HAP-1 (cell line): ENCODE measurements around the gene SMC1B.

Experiments used
- DNase-seq, 2 experiments: peaks; one replicate each; pipeline ENCODE4 v3.0.0-alpha.2; 2016 to 2020; ENCODE audit warnings: low spot score in 2 of 2
- H3K27me3 ChIP-seq: fragments of 250-450 bp; sonication (Bioruptor Pico); 2 replicates; pipeline ENCODE4 v1.5.1; 2020; ENCODE audit warnings: low read depth, mild to moderate bottlenecking, moderate library complexity
- H3K36me3 ChIP-seq: fragments of 250-450 bp; sonication (Bioruptor Pico); replicated peaks from 2 replicates; pipeline ENCODE4 v1.5.1; 2020; ENCODE audit warnings: mild to moderate bottlenecking
- H3K4me1 ChIP-seq: fragments of 250-450 bp; sonication (Bioruptor Pico); 2 replicates; pipeline ENCODE4 v1.5.1; 2020; ENCODE audit warnings: mild to moderate bottlenecking
- H3K4me3 ChIP-seq: fragments of 250-450 bp; sonication (Bioruptor Pico); 2 replicates; pipeline ENCODE4 v1.5.1; 2020; ENCODE audit warnings: mild to moderate bottlenecking, moderate library complexity
- H3K9me3 ChIP-seq: fragments of 250-450 bp; sonication (Bioruptor Pico); 2 replicates; pipeline ENCODE4 v1.5.1; 2020; ENCODE audit warnings: mild to moderate bottlenecking, moderate library complexity
- in situ Hi-C: fragments of 300-500 bp; cut with MboI; formaldehyde crosslinking; loops from 3 replicates; pipeline ENCODE4 v1.14.3; 2020; ENCODE audit warnings: low sequenced_read_pairs, inconsistent platforms, mixed read lengths

Gene SMC1B

DNA sequence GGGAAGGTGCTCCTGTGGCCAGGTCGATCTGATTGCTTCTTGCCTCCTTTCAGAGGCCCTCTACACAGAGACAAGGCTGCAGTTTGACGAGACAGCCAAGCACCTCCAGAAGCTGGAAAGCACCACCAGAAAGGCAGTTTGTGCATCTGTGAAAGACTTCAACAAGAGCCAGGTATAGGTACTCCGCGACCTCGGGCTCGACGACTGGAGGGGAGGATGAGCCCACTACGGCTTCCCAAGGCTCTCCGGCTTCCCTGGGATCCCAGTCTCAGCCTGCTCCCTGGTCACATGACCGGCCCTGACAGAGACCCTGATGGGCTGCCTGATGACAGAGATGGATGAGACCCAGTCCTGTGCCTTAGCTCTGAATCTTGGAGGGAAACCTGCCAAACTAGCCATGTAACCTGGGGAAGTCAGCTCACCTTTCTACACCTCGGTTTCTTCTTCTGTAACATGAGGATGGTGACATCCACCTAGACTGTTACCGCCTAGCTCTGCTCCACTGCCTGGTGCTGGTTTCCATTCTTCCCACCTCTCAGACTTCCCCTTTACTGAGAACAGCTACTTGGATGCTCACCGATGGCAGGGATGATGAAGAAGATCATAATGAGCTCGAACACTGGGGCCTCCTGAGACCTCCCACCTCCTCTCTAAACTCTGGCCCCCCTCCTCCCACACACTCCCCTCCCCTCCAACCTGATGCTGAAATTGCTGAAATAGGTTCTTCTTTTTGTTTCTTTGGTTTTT, 9.0 kb upstream of the SMC1B start:
- Histone ChIP-seq H3K4me1 (no peaks in the 10 kb centered on the region), H3K27me3 (no peaks in the 10 kb centered on the region), H3K36me3 (no peaks in the 10 kb centered on the region), H3K4me3 (no peak overlapping the region), H3K9me3 (no peaks in the 10 kb centered on the region)
- no peak for DNase-seq
- in situ Hi-C loops = no loop called here

GRCh38 chr22:45421349-45422055, 8.1 kb upstream of the SMC1B start:
- no peaks in the 10 kb centered on the region for H3K36me3 ChIP-seq
- H3K4me1 ChIP-seq = no peaks in the 10 kb centered on the region
- no peak for DNase-seq
- H3K4me3 ChIP-seq = no peak overlapping the region
- in situ Hi-C loops = no loop called here
- no peaks in the 10 kb centered on the region for H3K27me3 ChIP-seq
- no peaks in the 10 kb centered on the region for H3K9me3 ChIP-seq

DNA sequence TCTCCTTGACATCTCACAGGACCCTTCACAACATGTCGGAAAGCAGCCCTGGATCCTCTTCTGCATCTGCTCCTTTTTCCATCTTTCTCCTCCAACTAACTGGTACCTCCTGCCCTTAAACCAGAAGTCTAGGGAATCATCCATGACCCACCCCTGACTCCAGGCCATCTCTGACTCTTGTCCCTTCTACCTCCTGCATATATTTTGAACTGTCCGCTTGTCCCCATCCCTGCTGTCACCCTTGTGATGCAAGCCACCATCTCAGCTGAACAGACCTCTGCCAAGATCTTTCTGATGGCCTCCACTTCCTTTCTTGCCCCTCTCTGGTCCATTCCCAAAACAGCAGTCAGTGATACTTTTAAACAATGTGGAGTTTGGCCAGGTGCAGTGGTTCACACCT, 7.1 kb upstream of the SMC1B start:
- Histone ChIP-seq H3K4me3 (no peak overlapping the region), H3K27me3 (no peaks in the 10 kb centered on the region), H3K36me3 (no peaks in the 10 kb centered on the region), H3K9me3 (no peaks in the 10 kb centered on the region), H3K4me1 (no peaks in the 10 kb centered on the region)
- in situ Hi-C loops = no loop called here
- no peak for DNase-seq

GRCh38 chr22:45420011-45420410, 6.6 kb upstream of the SMC1B start:
- no peak overlapping the region for H3K4me3 ChIP-seq
- no peaks in the 10 kb centered on the region for H3K4me1 ChIP-seq
- DNase-seq = no peak
- no peaks in the 10 kb centered on the region for H3K9me3 ChIP-seq
- no peaks in the 10 kb centered on the region for H3K36me3 ChIP-seq
- in situ Hi-C loops = no loop called here
- no peaks in the 10 kb centered on the region for H3K27me3 ChIP-seq

GRCh38 chr22:45418770-45419138, 5.4 kb upstream of the SMC1B start:
- no peaks in the 10 kb centered on the region for H3K27me3 ChIP-seq
- in situ Hi-C loops = no loop called here
- H3K36me3 ChIP-seq = no peaks in the 10 kb centered on the region
- no peaks in the 10 kb centered on the region for H3K9me3 ChIP-seq
- DNase-seq = no peak
- no peak overlapping the region for H3K4me3 ChIP-seq
- H3K4me1 ChIP-seq = no peaks in the 10 kb centered on the region

DNA sequence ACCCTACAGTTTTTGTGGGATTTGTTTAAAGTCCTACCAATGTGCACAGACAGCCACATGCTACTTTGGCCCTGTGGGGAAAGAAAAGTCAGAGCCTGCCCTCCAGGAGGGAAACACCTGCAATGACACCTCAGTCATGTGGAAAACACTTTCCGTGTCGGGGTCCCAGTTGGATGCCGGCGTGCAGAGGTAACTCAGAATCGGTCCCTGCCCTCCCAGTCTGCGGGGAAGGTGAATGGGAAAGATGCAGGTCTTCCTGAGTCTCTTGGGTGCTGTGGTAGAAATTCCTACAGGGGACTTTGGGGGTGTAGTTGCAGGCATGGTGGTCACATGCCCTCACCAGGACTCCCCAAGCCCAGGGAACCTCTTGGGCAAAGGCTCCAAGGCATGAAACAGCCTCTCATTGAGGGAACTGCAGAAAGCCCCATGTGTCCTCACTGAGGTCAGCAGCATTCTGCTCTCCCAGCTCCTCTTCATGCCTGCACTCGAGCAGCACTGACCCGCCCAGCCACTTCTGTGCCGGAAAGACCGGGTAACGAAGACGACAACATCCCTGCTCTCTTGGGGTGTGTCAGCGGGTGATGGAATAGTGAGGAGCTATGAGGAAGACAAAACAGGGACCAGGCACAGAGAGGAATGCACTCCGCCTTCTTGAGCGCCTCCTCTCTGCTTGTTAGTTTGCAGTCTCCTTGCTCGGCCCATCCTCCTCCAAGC, 4.8 kb upstream of the SMC1B start:
- no peaks in the 10 kb centered on the region for H3K36me3 ChIP-seq
- H3K4me1 ChIP-seq = no peaks in the 10 kb centered on the region
- no peaks in the 10 kb centered on the region for H3K9me3 ChIP-seq
- no peak overlapping the region for H3K4me3 ChIP-seq
- no peaks in the 10 kb centered on the region for H3K27me3 ChIP-seq
- in situ Hi-C loops = no loop called here
- DNase-seq = no peak

GRCh38 chr22:45413013-45413367, 409 bp downstream of the SMC1B start:
- Histone ChIP-seq H3K9me3 (no peaks in the 10 kb centered on the region), H3K4me3 (no peak overlapping the region), H3K4me1 (no peaks in the 10 kb centered on the region), H3K36me3 (no peaks in the 10 kb centered on the region), H3K27me3 (peaks cover 7% of the 10 kb centered on the region)
- in situ Hi-C loops = no loop called here
- no peak for DNase-seq

DNA sequence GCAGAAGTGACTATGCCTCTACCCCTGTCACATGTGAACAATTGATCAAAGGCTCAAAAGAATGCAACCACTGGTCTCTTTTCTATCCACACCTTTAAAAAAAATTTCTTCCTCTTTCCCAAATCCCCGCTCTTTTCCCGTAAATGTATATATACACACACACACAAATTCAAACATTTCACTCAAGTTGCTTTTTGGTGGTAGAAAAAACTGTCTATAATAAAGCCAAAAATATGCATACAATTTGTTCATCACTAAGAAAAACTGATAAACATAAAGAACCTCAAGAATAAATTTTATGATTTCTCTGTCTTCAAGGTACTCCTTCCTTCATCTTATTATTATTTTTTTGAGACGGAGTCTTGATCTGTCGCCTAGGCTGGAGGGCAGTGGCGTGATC, 5.6 kb downstream of the SMC1B start:
- Histone ChIP-seq H3K36me3 (no peaks in the 10 kb centered on the region), H3K4me3 (no peak overlapping the region), H3K4me1 (no peaks in the 10 kb centered on the region), H3K9me3 (no peaks in the 10 kb centered on the region), H3K27me3 (peaks cover 10% of the 10 kb centered on the region)
- no peak for DNase-seq
- in situ Hi-C loops = no loop called here

- Histone ChIP-seq H3K9me3 (no peaks in the 10 kb centered on the region), H3K4me3 (no peak overlapping the region), H3K36me3 (no peaks in the 10 kb centered on the region), H3K27me3 (peaks cover 4% of the 10 kb centered on the region; the same call in 1 of the 2 replicates), H3K4me1 (no peaks in the 10 kb centered on the region)
- in situ Hi-C loops = no loop called here
- DNase-seq = no peak
These were observed 10.9 kb downstream of the SMC1B start for GRCh38 chr22:45402466-45402985.

GRCh38 chr22:45399712-45400445, 13.5 kb downstream of the SMC1B start:
- Histone ChIP-seq H3K4me1 (no peaks in the 10 kb centered on the region), H3K36me3 (no peaks in the 10 kb centered on the region), H3K9me3 (no peaks in the 10 kb centered on the region), H3K4me3 (no peak overlapping the region), H3K27me3 (peaks cover 4% of the 10 kb centered on the region; the same call in 1 of the 2 replicates)
- in situ Hi-C loops = no loop called here
- DNase-seq = no peak

- H3K4me3 ChIP-seq = no peak overlapping the region
- in situ Hi-C loops = no loop called here
- peaks cover 4% of the 10 kb centered on the region; the same call in 1 of the 2 replicates for H3K27me3 ChIP-seq
- no peaks in the 10 kb centered on the region for H3K9me3 ChIP-seq
- no peaks in the 10 kb centered on the region for H3K4me1 ChIP-seq
- H3K36me3 ChIP-seq = no peaks in the 10 kb centered on the region
- no peak for DNase-seq
These were observed 15.2 kb downstream of the SMC1B start for GRCh38 chr22:45398214-45398613.

DNA sequence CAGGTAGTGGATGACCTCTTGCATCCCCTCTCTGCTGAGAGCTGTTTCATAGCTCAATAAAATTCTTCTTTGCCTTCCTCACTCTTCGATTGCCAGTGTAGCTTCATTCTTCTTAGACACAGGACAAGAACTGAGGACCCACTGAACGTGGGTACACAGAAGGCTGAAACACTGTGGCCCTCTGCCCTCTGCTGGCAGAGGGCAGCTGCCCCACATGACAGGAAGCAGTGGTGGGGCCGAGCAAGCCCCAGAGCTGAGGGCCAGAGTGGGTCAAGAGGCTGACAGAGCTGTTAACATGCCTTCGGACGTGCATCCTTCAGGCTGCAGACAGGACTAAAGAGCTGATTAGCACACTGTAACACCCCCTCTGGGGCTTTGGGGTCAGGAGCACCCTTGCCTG, 15.6 kb downstream of the SMC1B start:
- no peak for DNase-seq
- H3K4me1 ChIP-seq = no peaks in the 10 kb centered on the region
- peaks cover under 1% of the 10 kb centered on the region; the same call in 1 of the 2 replicates for H3K27me3 ChIP-seq
- no peak overlapping the region for H3K4me3 ChIP-seq
- H3K9me3 ChIP-seq = no peaks in the 10 kb centered on the region
- H3K36me3 ChIP-seq = no peaks in the 10 kb centered on the region
- in situ Hi-C loops = no loop called here

GRCh38 chr22:45389546-45389945, 23.9 kb downstream of the SMC1B start:
- Histone ChIP-seq H3K9me3 (no peaks in the 10 kb centered on the region), H3K4me3 (no peak overlapping the region), H3K4me1 (no peaks in the 10 kb centered on the region), H3K27me3 (peaks cover 24% of the 10 kb centered on the region), H3K36me3 (no peaks in the 10 kb centered on the region)
- no peak for DNase-seq
- in situ Hi-C loops = no loop called here
